Progenitor cell of endocrine pancreas (in vitro differentiated cells): Measurements from ENCODE around the gene SLC9A7. TPM values are rescaled to one million over a fixed set of nuclear protein-coding genes. Genes with fewer than 3 reads are reported as not detected.

ENCODE experiments used
- DNase-seq: peaks from one replicate; pipeline ENCODE4 v3.0.0; 2021; ENCODE audit warnings: low spot score; ENCODE audit not compliant: unreplicated experiment
- H3K27ac Mint-ChIP-seq: 2 replicates; pipeline ENCODE4 v1.8.0; 2021; ENCODE audit warnings: mild to moderate bottlenecking, moderate library complexity, mixed read lengths
- H3K27me3 Mint-ChIP-seq: 2 replicates; pipeline ENCODE4 v1.8.0; 2021; ENCODE audit warnings: mixed read lengths
- H3K36me3 Mint-ChIP-seq: 2 replicates; pipeline ENCODE4 v1.8.0; 2022; ENCODE audit warnings: mixed read lengths; ENCODE audit not compliant: insufficient read depth
- H3K4me1 Mint-ChIP-seq: 2 replicates; pipeline ENCODE4 v1.8.0; 2021; ENCODE audit warnings: low read depth, mixed read lengths
- H3K4me3 Mint-ChIP-seq: 2 replicates; pipeline ENCODE4 v1.8.0; 2021; ENCODE audit warnings: low read depth, mild to moderate bottlenecking, moderate library complexity, mixed read lengths
- H3K9me3 Mint-ChIP-seq: 2 replicates; pipeline ENCODE4 v1.8.0; 2021; ENCODE audit warnings: low read depth, mixed read lengths
- CTCF ChIP-seq: fragments of 200-600 bp; sonication (generic); IDR thresholded peaks from one replicate; pipeline ENCODE4 v1.5.0; 2021; ENCODE audit warnings: antibody characterized with exemption, mild to moderate bottlenecking; ENCODE audit not compliant: unreplicated experiment
- total RNA-seq: library from RNA; stranded (reverse); gene quantifications from 2 replicates; pipeline ENCODE4 v1.2.1, GENCODE V29; 2021

SLC9A7 gene
- total RNA-seq, 1 donor from 2014 or later = 9.5 TPM

- DNase-seq = no peak
- Mint-ChIP-seq H3K27me3 (peaks cover 31% of the 10 kb centered on the region), H3K9me3 (peaks cover 9% of the 10 kb centered on the region), H3K36me3 (peaks cover 2% of the 10 kb centered on the region), H3K4me3 (no peak overlapping the region), H3K4me1 (no peaks in the 10 kb centered on the region), H3K27ac (no peak overlapping the region)
- TF ChIP-seq CTCF = no peak
Measured at GRCh38 chrX:46571423-46572339, 187.2 kb downstream of the SLC9A7 start.

GRCh38 chrX:46569621-46570020 is 189.3 kb downstream of the SLC9A7 start:
- no peaks in the 10 kb centered on the region for H3K4me1 Mint-ChIP-seq
- no peak overlapping the region for H3K27ac Mint-ChIP-seq
- no peak for DNase-seq
- H3K9me3 Mint-ChIP-seq = peaks cover 11% of the 10 kb centered on the region
- TF ChIP-seq CTCF = no peak
- peaks cover 18% of the 10 kb centered on the region for H3K27me3 Mint-ChIP-seq
- H3K4me3 Mint-ChIP-seq = no peak overlapping the region
- H3K36me3 Mint-ChIP-seq = peaks cover 2% of the 10 kb centered on the region

- no peak overlapping the region for H3K4me3 Mint-ChIP-seq
- no peaks in the 10 kb centered on the region for H3K4me1 Mint-ChIP-seq
- no peak for DNase-seq
- TF ChIP-seq CTCF = no peak
- H3K36me3 Mint-ChIP-seq = peaks cover 2% of the 10 kb centered on the region
- H3K27ac Mint-ChIP-seq = no peak overlapping the region
- H3K27me3 Mint-ChIP-seq = peaks cover 8% of the 10 kb centered on the region
- H3K9me3 Mint-ChIP-seq = peaks cover 11% of the 10 kb centered on the region
Measured at GRCh38 chrX:46567388-46567787, 191.5 kb downstream of the SLC9A7 start.

GRCh38 chrX:46561824-46562657 is 196.9 kb downstream of the SLC9A7 start:
- Mint-ChIP-seq H3K36me3 (no peaks in the 10 kb centered on the region), H3K4me3 (no peak overlapping the region), H3K9me3 (peaks cover 20% of the 10 kb centered on the region), H3K4me1 (no peaks in the 10 kb centered on the region), H3K27me3 (no peaks in the 10 kb centered on the region), H3K27ac (no peak overlapping the region)
- TF ChIP-seq CTCF = no peak
- no peak for DNase-seq

- Mint-ChIP-seq H3K4me1 (no peaks in the 10 kb centered on the region), H3K36me3 (no peaks in the 10 kb centered on the region), H3K9me3 (peaks cover 12% of the 10 kb centered on the region), H3K4me3 (no peak overlapping the region), H3K27ac (no peak overlapping the region), H3K27me3 (no peaks in the 10 kb centered on the region)
- no peak for DNase-seq
- no peak for TF ChIP-seq CTCF
Measured at GRCh38 chrX:46559062-46559461, 199.9 kb downstream of the SLC9A7 start.
